Liver (tissue), 9 donors: ENCODE data around the gene CACNA1I. TPM values are rescaled to one million over a fixed set of nuclear protein-coding genes. Genes with fewer than 3 reads are reported as not detected.

Experiments used
- DNase-seq: peaks from one replicate; pipeline ENCODE4 v3.0.0-alpha.2; 2017; ENCODE audit warnings: low spot score
- H3K27ac ChIP-seq, 2 donors: one replicate each; pipeline ENCODE4 v1.7.0; 2013; ENCODE audit warnings: inconsistent platforms in 2 of 2, low read length in 2 of 2, control low read depth in 1 of 2, low read depth in 1 of 2, mild to moderate bottlenecking in 1 of 2
- H3K27me3 ChIP-seq, 4 donors: one replicate each; pipeline versions ENCODE4 v1.6.1 to v1.7.0; 2013; ENCODE audit warnings: low read length in 3 of 4, inconsistent platforms in 1 of 4, mild to moderate bottlenecking in 1 of 4, moderate library complexity in 1 of 4; ENCODE audit not compliant: control insufficient read depth in 4 of 4, insufficient read depth in 4 of 4
- H3K36me3 ChIP-seq, 4 donors: one replicate each; pipeline versions ENCODE4 v1.6.1 to v1.7.0; 2013; ENCODE audit warnings: low read length in 3 of 4, mild to moderate bottlenecking in 3 of 4, low read depth in 1 of 4, moderate library complexity in 1 of 4; ENCODE audit not compliant: control insufficient read depth in 4 of 4, insufficient read depth in 3 of 4
- H3K4me1 ChIP-seq, 4 donors: one replicate each; pipeline versions ENCODE4 v1.6.1 to v1.7.0; 2013; ENCODE audit warnings: low read length in 3 of 4, mild to moderate bottlenecking in 3 of 4, moderate library complexity in 1 of 4; ENCODE audit not compliant: control insufficient read depth in 4 of 4, insufficient read depth in 4 of 4
- H3K4me3 ChIP-seq, 3 donors: one replicate each; pipeline versions ENCODE4 v1.6.1 to v1.7.0; 2013; ENCODE audit warnings: low read length in 3 of 3, control low read depth in 1 of 3, low read depth in 1 of 3, mild to moderate bottlenecking in 1 of 3
- H3K9ac ChIP-seq, 2 donors: one replicate each; pipeline ENCODE4 v1.7.0; 2013; ENCODE audit warnings: low read length in 2 of 2, mild to moderate bottlenecking in 2 of 2, moderate library complexity in 2 of 2, control low read depth in 1 of 2, low read depth in 1 of 2
- H3K9me3 ChIP-seq, 4 donors: one replicate each; pipeline versions ENCODE4 v1.6.1 to v1.7.0; 2013; ENCODE audit warnings: low read length in 3 of 4; ENCODE audit not compliant: control insufficient read depth in 4 of 4
- EGR1 ChIP-seq, 2 donors: IDR thresholded peaks; 2 replicates each; pipeline ENCODE4 v1.6.1; 2016 to 2018; ENCODE audit warnings: antibody characterized with exemption in 2 of 2, low read depth in 2 of 2
- FOXA1 ChIP-seq: IDR thresholded peaks from 2 replicates; pipeline ENCODE4 v1.6.1; 2016; ENCODE audit warnings: antibody characterized with exemption
- FOXA2 ChIP-seq: IDR thresholded peaks from 2 replicates; pipeline ENCODE4 v1.6.1; 2016; ENCODE audit warnings: antibody characterized with exemption
- GABPA ChIP-seq, 2 donors: IDR thresholded peaks in 1 of 2; conservative IDR thresholded peaks in 1 of 2; 2 replicates each; pipeline ENCODE4 v1.6.1; 2016; ENCODE audit warnings: antibody characterized with exemption in 2 of 2, mild to moderate bottlenecking in 1 of 2, moderate library complexity in 1 of 2
- HNF4A ChIP-seq, 2 donors: conservative IDR thresholded peaks; 2 replicates each; pipeline ENCODE4 v1.6.1; 2016; ENCODE audit warnings: antibody characterized with exemption in 2 of 2, mild to moderate bottlenecking in 2 of 2
- HNF4G ChIP-seq: IDR thresholded peaks from 2 replicates; pipeline ENCODE4 v1.6.1; 2016; ENCODE audit warnings: antibody characterized with exemption
- JUND ChIP-seq, 2 donors: IDR thresholded peaks; 2 replicates each; pipeline ENCODE4 v1.6.1; 2016; ENCODE audit warnings: antibody characterized with exemption in 2 of 2
- NR2F2 ChIP-seq: IDR thresholded peaks from 2 replicates; pipeline ENCODE4 v1.6.1; 2016; ENCODE audit warnings: antibody characterized with exemption
- RAD21 ChIP-seq, 2 donors: IDR thresholded peaks; 2 replicates each; pipeline ENCODE4 v1.6.1; 2016; ENCODE audit warnings: antibody characterized with exemption in 2 of 2, mild to moderate bottlenecking in 2 of 2
- RXRA ChIP-seq, 2 donors: IDR thresholded peaks; 2 replicates each; pipeline ENCODE4 v1.6.1; 2017 to 2018; ENCODE audit warnings: antibody characterized with exemption in 2 of 2, mild to moderate bottlenecking in 1 of 2
- SP1 ChIP-seq: IDR thresholded peaks from 2 replicates; pipeline ENCODE4 v1.6.1; 2018; ENCODE audit warnings: antibody characterized with exemption, mild to moderate bottlenecking
- TAF1 ChIP-seq: conservative IDR thresholded peaks from 2 replicates; pipeline ENCODE4 v1.6.1; 2016; ENCODE audit warnings: antibody characterized with exemption, mild to moderate bottlenecking
- YY1 ChIP-seq: IDR thresholded peaks from 2 replicates; pipeline ENCODE4 v1.6.1; 2016; ENCODE audit warnings: antibody characterized with exemption, mild to moderate bottlenecking
- WGBS: extraction: QIAGEN DNeasy Blood & Tissue Kit; methylation state at CpG from one replicate; pipeline ENCODE4 v1.1.7; 2013; 5-methylcytosine and 5-hydroxymethylcytosine counted together
- polyA plus RNA-seq, 2 donors: library from polyadenylated mRNA; stranded (reverse) in 1 of 2; unstranded in 1 of 2; fragments of 200-250 nt in 1 of 2; fragments of >200 nt in 1 of 2; fragmentation: Nextera tagmentation in 1 of 2; extraction: Ambion mirVana in 1 of 2; gene quantifications; one replicate each; pipeline versions ENCODE4 v1.2.1 to v1.2.3, GENCODE V29; 2013 to 2015
- total RNA-seq, 2 donors: library from RNA; depleted of rRNA; stranded (reverse); fragments of >200 nt; gene quantifications; one replicate each; pipeline ENCODE4 v1.2.3, GENCODE V29; 2014
- TF ChIP-seq, protein P1 (sequence below): IDR thresholded peaks from 2 replicates; pipeline ENCODE4 v1.6.1; 2016; ENCODE audit warnings: antibody characterized with exemption
- TF ChIP-seq, protein P2 (sequence below): IDR thresholded peaks from 2 replicates; pipeline ENCODE4 v1.6.1; 2016; ENCODE audit warnings: antibody characterized with exemption
- TF ChIP-seq, protein P3 (sequence below): IDR thresholded peaks from 2 replicates; pipeline ENCODE4 v1.6.1; 2016; ENCODE audit warnings: antibody characterized with exemption
- TF ChIP-seq, protein P4 (sequence below): fragments of 150-350 bp; IDR thresholded peaks from 2 replicates; pipeline ENCODE4 v1.5.1; 2017; ENCODE audit warnings: improper control_type of control experiment, low read depth, low read length; ENCODE audit not compliant: missing input control
- TF ChIP-seq, protein P5 (sequence below): IDR thresholded peaks from 2 replicates; pipeline ENCODE4 v1.6.1; 2016; ENCODE audit warnings: antibody characterized with exemption, mild to moderate bottlenecking
- donor health status: healthy.
- donor health status: healthy.
- donor health status: healthy.
- donor health status: healthy.
- donor health status: healthy.

CACNA1I gene
- total and polyA plus RNA-seq, 4 donors, result under 0.01 to 0.14 (median 0.01) TPM; not detected in 1

DNA sequence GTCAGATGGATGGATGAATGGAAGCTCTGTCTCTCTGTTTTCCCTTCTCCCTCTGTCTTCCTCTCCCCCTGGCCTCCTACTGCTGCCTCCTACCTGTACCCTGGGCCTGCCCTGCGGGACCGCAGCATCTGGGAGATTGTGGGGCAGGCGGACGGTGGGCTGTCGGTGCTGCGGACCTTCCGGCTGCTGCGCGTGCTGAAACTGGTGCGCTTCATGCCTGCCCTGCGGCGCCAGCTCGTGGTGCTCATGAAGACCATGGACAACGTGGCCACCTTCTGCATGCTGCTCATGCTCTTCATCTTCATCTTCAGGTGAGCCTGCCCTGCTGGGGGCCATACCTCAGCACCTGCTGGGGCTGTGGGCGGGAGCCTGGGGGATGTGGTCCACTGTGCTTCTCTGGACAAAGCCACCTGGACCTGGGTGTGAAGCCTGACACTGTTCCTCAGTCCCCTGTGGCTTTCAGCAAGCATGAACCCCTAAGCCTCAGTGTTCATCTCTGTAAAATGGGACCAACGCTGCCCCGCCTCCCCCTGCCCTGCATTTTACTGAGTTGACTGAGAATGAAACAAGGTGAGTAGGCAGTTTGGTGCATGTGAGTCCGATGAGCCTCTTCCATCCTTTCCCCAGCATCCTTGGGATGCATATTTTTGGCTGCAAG, 88.4 kb downstream of the CACNA1I start:
- H3K36me3 ChIP-seq, result no peaks in the 10 kb centered on the region
- no peak overlapping the region for H3K27ac ChIP-seq
- peaks cover 0 to 5% (median 0%) of the 10 kb centered on the region in 4 donors for H3K4me1 ChIP-seq
- no peak overlapping the region for H3K9ac ChIP-seq
- DNase-seq, result no peak
- 85% methylated on average over 18 of the region's 18 CpGs for WGBS
- no peaks in the 10 kb centered on the region for H3K9me3 ChIP-seq
- H3K4me3 ChIP-seq, result no peak overlapping the region
- H3K27me3 ChIP-seq, result peaks cover 5 to 18% (median 7%) of the 10 kb centered on the region in 4 donors
- TF ChIP-seq, protein P1, sequence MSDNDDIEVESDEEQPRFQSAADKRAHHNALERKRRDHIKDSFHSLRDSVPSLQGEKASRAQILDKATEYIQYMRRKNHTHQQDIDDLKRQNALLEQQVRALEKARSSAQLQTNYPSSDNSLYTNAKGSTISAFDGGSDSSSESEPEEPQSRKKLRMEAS, result no peak
- TF ChIP-seq, protein P2, sequence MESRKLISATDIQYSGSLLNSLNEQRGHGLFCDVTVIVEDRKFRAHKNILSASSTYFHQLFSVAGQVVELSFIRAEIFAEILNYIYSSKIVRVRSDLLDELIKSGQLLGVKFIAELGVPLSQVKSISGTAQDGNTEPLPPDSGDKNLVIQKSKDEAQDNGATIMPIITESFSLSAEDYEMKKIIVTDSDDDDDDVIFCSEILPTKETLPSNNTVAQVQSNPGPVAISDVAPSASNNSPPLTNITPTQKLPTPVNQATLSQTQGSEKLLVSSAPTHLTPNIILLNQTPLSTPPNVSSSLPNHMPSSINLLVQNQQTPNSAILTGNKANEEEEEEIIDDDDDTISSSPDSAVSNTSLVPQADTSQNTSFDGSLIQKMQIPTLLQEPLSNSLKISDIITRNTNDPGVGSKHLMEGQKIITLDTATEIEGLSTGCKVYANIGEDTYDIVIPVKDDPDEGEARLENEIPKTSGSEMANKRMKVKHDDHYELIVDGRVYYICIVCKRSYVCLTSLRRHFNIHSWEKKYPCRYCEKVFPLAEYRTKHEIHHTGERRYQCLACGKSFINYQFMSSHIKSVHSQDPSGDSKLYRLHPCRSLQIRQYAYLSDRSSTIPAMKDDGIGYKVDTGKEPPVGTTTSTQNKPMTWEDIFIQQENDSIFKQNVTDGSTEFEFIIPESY, result no peak
- TF ChIP-seq RAD21 (IDR thresholded peaks at IDR 0.05) (no peak), EGR1 (IDR thresholded peaks at IDR 0.05; ENCODE audit: low read depth in 2 of 2) (no peak), RXRA (IDR thresholded peaks at IDR 0.05) (no peak), NR2F2 (no peak), SP1 (no peak), FOXA2 (no peak), GABPA (IDR thresholded peaks at IDR 0.05 in 1 of 2, conservative IDR thresholded peaks at IDR 0.05 in 1 of 2) (no peak), HNF4A (conservative IDR thresholded peaks at IDR 0.05) (no peak), FOXA1 (no peak), YY1 (no peak), TAF1 (no peak), HNF4G (no peak), JUND (IDR thresholded peaks at IDR 0.05) (no peak)
- TF ChIP-seq, protein P3, sequence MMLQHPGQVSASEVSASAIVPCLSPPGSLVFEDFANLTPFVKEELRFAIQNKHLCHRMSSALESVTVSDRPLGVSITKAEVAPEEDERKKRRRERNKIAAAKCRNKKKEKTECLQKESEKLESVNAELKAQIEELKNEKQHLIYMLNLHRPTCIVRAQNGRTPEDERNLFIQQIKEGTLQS, result no peak
- TF ChIP-seq, protein P4, sequence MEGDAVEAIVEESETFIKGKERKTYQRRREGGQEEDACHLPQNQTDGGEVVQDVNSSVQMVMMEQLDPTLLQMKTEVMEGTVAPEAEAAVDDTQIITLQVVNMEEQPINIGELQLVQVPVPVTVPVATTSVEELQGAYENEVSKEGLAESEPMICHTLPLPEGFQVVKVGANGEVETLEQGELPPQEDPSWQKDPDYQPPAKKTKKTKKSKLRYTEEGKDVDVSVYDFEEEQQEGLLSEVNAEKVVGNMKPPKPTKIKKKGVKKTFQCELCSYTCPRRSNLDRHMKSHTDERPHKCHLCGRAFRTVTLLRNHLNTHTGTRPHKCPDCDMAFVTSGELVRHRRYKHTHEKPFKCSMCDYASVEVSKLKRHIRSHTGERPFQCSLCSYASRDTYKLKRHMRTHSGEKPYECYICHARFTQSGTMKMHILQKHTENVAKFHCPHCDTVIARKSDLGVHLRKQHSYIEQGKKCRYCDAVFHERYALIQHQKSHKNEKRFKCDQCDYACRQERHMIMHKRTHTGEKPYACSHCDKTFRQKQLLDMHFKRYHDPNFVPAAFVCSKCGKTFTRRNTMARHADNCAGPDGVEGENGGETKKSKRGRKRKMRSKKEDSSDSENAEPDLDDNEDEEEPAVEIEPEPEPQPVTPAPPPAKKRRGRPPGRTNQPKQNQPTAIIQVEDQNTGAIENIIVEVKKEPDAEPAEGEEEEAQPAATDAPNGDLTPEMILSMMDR, result no peak
- TF ChIP-seq, protein P5, sequence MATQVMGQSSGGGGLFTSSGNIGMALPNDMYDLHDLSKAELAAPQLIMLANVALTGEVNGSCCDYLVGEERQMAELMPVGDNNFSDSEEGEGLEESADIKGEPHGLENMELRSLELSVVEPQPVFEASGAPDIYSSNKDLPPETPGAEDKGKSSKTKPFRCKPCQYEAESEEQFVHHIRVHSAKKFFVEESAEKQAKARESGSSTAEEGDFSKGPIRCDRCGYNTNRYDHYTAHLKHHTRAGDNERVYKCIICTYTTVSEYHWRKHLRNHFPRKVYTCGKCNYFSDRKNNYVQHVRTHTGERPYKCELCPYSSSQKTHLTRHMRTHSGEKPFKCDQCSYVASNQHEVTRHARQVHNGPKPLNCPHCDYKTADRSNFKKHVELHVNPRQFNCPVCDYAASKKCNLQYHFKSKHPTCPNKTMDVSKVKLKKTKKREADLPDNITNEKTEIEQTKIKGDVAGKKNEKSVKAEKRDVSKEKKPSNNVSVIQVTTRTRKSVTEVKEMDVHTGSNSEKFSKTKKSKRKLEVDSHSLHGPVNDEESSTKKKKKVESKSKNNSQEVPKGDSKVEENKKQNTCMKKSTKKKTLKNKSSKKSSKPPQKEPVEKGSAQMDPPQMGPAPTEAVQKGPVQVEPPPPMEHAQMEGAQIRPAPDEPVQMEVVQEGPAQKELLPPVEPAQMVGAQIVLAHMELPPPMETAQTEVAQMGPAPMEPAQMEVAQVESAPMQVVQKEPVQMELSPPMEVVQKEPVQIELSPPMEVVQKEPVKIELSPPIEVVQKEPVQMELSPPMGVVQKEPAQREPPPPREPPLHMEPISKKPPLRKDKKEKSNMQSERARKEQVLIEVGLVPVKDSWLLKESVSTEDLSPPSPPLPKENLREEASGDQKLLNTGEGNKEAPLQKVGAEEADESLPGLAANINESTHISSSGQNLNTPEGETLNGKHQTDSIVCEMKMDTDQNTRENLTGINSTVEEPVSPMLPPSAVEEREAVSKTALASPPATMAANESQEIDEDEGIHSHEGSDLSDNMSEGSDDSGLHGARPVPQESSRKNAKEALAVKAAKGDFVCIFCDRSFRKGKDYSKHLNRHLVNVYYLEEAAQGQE, result no peak
